HepG2 (cell line): Measurements from ENCODE around the gene FUT8. TPM values are rescaled to one million over a fixed set of nuclear protein-coding genes. Genes with fewer than 3 reads are reported as not detected.

Source experiments
- ATAC-seq: fragments of 200-7000 bp; cut with Tn5 transposase; 3 replicates; pipeline ENCODE4 v1.9.1; 2020; ENCODE audit warnings: mild to moderate bottlenecking, moderate library complexity
- BruUV-seq: library from RNA; stranded (reverse); fragments of 400-500 nt; replicated peaks from 2 replicates; lab custom pipeline; 2021; lab: Mats Ljungman, UMichigan
- CTCF ChIA-PET: fragments of 300-600 bp; formaldehyde crosslinking; extraction: SDS; loops from one replicate; lab custom pipeline; 2021; ENCODE audit warnings: low total read pairs, inconsistent platforms, low intra/inter-chr PET ratio; lab: Yijun Ruan, JAX
- POLR2A ChIA-PET: fragments of 350-600 bp; sonication (Branson Sonifier 250); formaldehyde crosslinking; loops from one replicate; lab custom pipeline; 2020; ENCODE audit warnings: antibody characterized with exemption, inconsistent platforms; lab: Yijun Ruan, JAX
- DNase-seq: peaks from one replicate; pipeline ENCODE4 v3.0.0-alpha.2; 2015; ENCODE audit warnings: low spot score
- FAIRE-seq: peaks from 3 replicates; lab custom pipeline; 2011; peaks lifted over from hg19 to GRCh38; lab: Jason Lieb, UNC
- H2AFZ ChIP-seq: one replicate; pipeline ENCODE4 v1.6.1; 2011; ENCODE audit warnings: low read length, inconsistent platforms
- H3K27ac ChIP-seq: fragments of 300-600 bp; 3 replicates; pipeline ENCODE4 v1.8.0; 2011; ENCODE audit warnings: mixed run types, mild to moderate bottlenecking, mixed read lengths, low read length, inconsistent platforms; ENCODE audit not compliant: insufficient read depth; ENCODE audit errors: extremely low read length
- H3K27me3 ChIP-seq, 2 experiments: fragments of 200-600 bp in 1 of 2; 2 replicates in 1 of 2; 3 replicates in 1 of 2; pipeline versions ENCODE4 v1.6.0 to v1.8.0; 2011; ENCODE audit warnings: low read length in 2 of 2, mild to moderate bottlenecking in 2 of 2, moderate library complexity in 2 of 2, inconsistent platforms in 1 of 2; ENCODE audit not compliant: insufficient read depth in 2 of 2, control insufficient read depth in 1 of 2
- H3K36me3 ChIP-seq, 2 experiments: fragments of 200-600 bp in 1 of 2; replicated peaks in 1 of 2; 2 replicates in 1 of 2; 3 replicates in 1 of 2; pipeline versions ENCODE4 v1.5.1 to v1.8.0; 2011; ENCODE audit warnings: low read length in 2 of 2, inconsistent platforms in 1 of 2; ENCODE audit not compliant: insufficient read depth in 2 of 2, control insufficient read depth in 1 of 2
- H3K4me1 ChIP-seq: 2 replicates; pipeline ENCODE4 v1.5.1; 2012; ENCODE audit warnings: low read length, inconsistent platforms; ENCODE audit not compliant: insufficient read depth
- H3K4me2 ChIP-seq: 2 replicates; pipeline ENCODE4 v1.6.0; 2011; ENCODE audit warnings: low read depth, low read length, inconsistent platforms
- H3K4me3 ChIP-seq, 3 experiments: fragments of 200-600 bp in 1 of 3; sonication (generic), shearing (Covaris generic) in 1 of 3; replicated peaks in 1 of 3; 2 replicates each; pipeline ENCODE4 v1.5.1; 2011 to 2016; ENCODE audit warnings: low read length in 3 of 3, inconsistent platforms in 2 of 3, low read depth in 2 of 3, mild to moderate bottlenecking in 2 of 3, control low read depth in 1 of 3, mixed read lengths in 1 of 3; ENCODE audit not compliant: insufficient read depth in 1 of 3
- H3K79me2 ChIP-seq: one replicate; pipeline ENCODE4 v1.6.1; 2011; ENCODE audit warnings: low read length, inconsistent platforms; ENCODE audit not compliant: insufficient read depth
- H3K9ac ChIP-seq: 2 replicates; pipeline ENCODE4 v1.6.0; 2011; ENCODE audit warnings: mild to moderate bottlenecking, low read depth, low read length, inconsistent platforms; ENCODE audit not compliant: insufficient read depth
- H3K9me3 ChIP-seq: 2 replicates; pipeline ENCODE4 v1.5.1; 2012; ENCODE audit warnings: mild to moderate bottlenecking, low read length
- H4K20me1 ChIP-seq: 2 replicates; pipeline ENCODE4 v1.6.0; 2011; ENCODE audit warnings: inconsistent platforms, mild to moderate bottlenecking, low read length, moderate library complexity; ENCODE audit not compliant: insufficient read depth
- BRCA1 ChIP-seq: sonication (generic); formaldehyde crosslinking; IDR thresholded peaks from 2 replicates; pipeline ENCODE4 v1.4.0; 2020; ENCODE audit warnings: missing genetic modification reagents
- HOXA9 ChIP-seq: sonication (generic); formaldehyde crosslinking; IDR thresholded peaks from 2 replicates; pipeline ENCODE4 v1.8.1; 2022; ENCODE audit warnings: missing genetic modification reagents, mild to moderate bottlenecking, moderate library complexity, borderline replicate concordance
- ISX ChIP-seq: sonication (generic); formaldehyde crosslinking; conservative IDR thresholded peaks from 2 replicates; pipeline ENCODE4 v1.5.0; 2020; ENCODE audit warnings: missing genetic modification reagents
- NCOA1 ChIP-seq: sonication (generic); formaldehyde crosslinking; IDR thresholded peaks from 2 replicates; pipeline ENCODE4 v1.9.0; 2021; ENCODE audit warnings: missing genetic modification reagents
- ZFP41 ChIP-seq: sonication (generic); formaldehyde crosslinking; IDR thresholded peaks from 2 replicates; pipeline ENCODE4 v1.4.0; 2020; ENCODE audit warnings: mild to moderate bottlenecking, missing genetic modification reagents, borderline replicate concordance
- ZNF33A ChIP-seq: sonication (generic); formaldehyde crosslinking; IDR thresholded peaks from 2 replicates; pipeline ENCODE4 v1.5.1; 2020; ENCODE audit warnings: missing genetic modification reagents, mild to moderate bottlenecking, moderate library complexity, borderline replicate concordance
- ZNF768 ChIP-seq: sonication (generic); formaldehyde crosslinking; IDR thresholded peaks from 2 replicates; pipeline ENCODE4 v1.4.0; 2020; ENCODE audit warnings: missing genetic modification reagents
- ZNF777 ChIP-seq: sonication (generic); formaldehyde crosslinking; IDR thresholded peaks from 2 replicates; pipeline ENCODE4 v1.4.0; 2020; ENCODE audit warnings: missing genetic modification reagents
- ZSCAN30 ChIP-seq: sonication (generic); formaldehyde crosslinking; IDR thresholded peaks from 2 replicates; pipeline ENCODE4 v1.5.0; 2020; ENCODE audit warnings: mild to moderate bottlenecking, missing genetic modification reagents
- WGBS: methylation state at CpG from one replicate; pipeline ENCODE4 v1.1.6; 2017; ENCODE audit warnings: low lambda C conversion rate; 5-methylcytosine and 5-hydroxymethylcytosine counted together
- in situ Hi-C: cut with HindIII; loops from 2 replicates; pipeline ENCODE4 v1.10.0; 2017; ENCODE audit warnings: low pct_unique_long_range_greater_than_20kb; ENCODE audit not compliant: extremely low pct_ligation_motif_present
- intact Hi-C: fragments of 100-400 bp; cut with micrococcal nuclease; formaldehyde crosslinking; loops from one replicate; pipeline ENCODE4 v1.10.0; 2022; ENCODE audit not compliant: unreplicated experiment
- polyA plus RNA-seq, 8 experiments: library from polyadenylated mRNA; depleted of rRNA in 3 of 8; stranded (reverse) in 7 of 8; unstranded in 1 of 8; fragments of >200 nt; fragmentation: Illumina TruSeq in 4 of 8; extraction: Trizol in 4 of 8; gene quantifications; 2 replicates each; pipeline versions ENCODE4 v1.2.1 to v1.2.3, GENCODE V29; 2011 to 2016; ENCODE audit warnings: low read depth in 4 of 8, missing spikeins in 1 of 8, mixed read lengths in 1 of 8; ENCODE audit not compliant: insufficient read depth in 1 of 8
- total RNA-seq, 5 experiments: library from RNA; depleted of rRNA; stranded (reverse); fragments of >200 nt; fragmentation: Illumina TruSeq; extraction: Trizol; gene quantifications; 2 replicates each; pipeline ENCODE4 v1.2.3, GENCODE V29; 2016; ENCODE audit warnings: low read depth in 1 of 5
- TF ChIP-seq, protein P1 (sequence below): IDR thresholded peaks from 2 replicates; pipeline ENCODE4 v1.6.1; 2016; ENCODE audit warnings: mild to moderate bottlenecking
- TF ChIP-seq, protein P2 (sequence below): fragments of 450-650 bp; IDR thresholded peaks from 2 replicates; pipeline ENCODE4 v1.6.1; 2016

The FUT8 gene
- total and polyA plus RNA-seq, 2 of the 13 experiments (the other 11 are each of a cell fraction or from before 2014, with no cell fraction given) = 9.3 to 17.5 TPM

GRCh38 chr14:65440230-65440629, 27.7 kb downstream of the FUT8 start:
- H2AFZ ChIP-seq = no peak overlapping the region
- H3K4me2 ChIP-seq = no peak overlapping the region
- H3K27ac ChIP-seq = no peak overlapping the region
- no peaks in the 10 kb centered on the region for H3K9me3 ChIP-seq
- ChIA-PET POLR2A (no interaction called here), CTCF (no interaction called here)
- in situ Hi-C loops = no loop called here
- no peak for TF ChIP-seq ZNF768 (CRISPR knock-in tag)
- TF ChIP-seq ZNF33A (CRISPR knock-in tag) = no peak
- no peak for TF ChIP-seq ZFP41 (CRISPR knock-in tag)
- no peak for TF ChIP-seq HOXA9 (CRISPR knock-in tag)
- TF ChIP-seq BRCA1 (CRISPR knock-in tag) = no peak
- no peak for TF ChIP-seq NCOA1
- TF ChIP-seq, protein P1, sequence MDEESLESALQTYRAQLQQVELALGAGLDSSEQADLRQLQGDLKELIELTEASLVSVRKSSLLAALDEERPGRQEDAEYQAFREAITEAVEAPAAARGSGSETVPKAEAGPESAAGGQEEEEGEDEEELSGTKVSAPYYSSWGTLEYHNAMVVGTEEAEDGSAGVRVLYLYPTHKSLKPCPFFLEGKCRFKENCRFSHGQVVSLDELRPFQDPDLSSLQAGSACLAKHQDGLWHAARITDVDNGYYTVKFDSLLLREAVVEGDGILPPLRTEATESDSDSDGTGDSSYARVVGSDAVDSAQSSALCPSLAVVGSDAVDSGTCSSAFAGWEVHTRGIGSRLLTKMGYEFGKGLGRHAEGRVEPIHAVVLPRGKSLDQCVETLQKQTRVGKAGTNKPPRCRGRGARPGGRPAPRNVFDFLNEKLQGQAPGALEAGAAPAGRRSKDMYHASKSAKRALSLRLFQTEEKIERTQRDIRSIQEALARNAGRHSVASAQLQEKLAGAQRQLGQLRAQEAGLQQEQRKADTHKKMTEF (CRISPR knock-in tag) = no peak
- no peak for TF ChIP-seq ISX (CRISPR knock-in tag)
- no peak for DNase-seq
- no peak for FAIRE-seq
- ATAC-seq = no peak
- WGBS = 85% methylated on average over 1 of the region's 1 CpG
- no peak overlapping the region for H3K9ac ChIP-seq
- H3K36me3 ChIP-seq = no peaks in the 10 kb centered on the region
- H3K79me2 ChIP-seq = no peaks in the 10 kb centered on the region
- H3K27me3 ChIP-seq = no peaks in the 10 kb centered on the region
- no peaks in the 10 kb centered on the region for H4K20me1 ChIP-seq
- H3K4me1 ChIP-seq = no peaks in the 10 kb centered on the region
- intact Hi-C loops = no loop called here
- no TSS peak for BruUV-seq
- no peak overlapping the region for H3K4me3 ChIP-seq

- in situ Hi-C loops (no loop called here), intact Hi-C loops (no loop called here)
- H3K9ac ChIP-seq = no peak overlapping the region
- no peaks in the 10 kb centered on the region for H3K36me3 ChIP-seq
- no peak for FAIRE-seq
- H3K27ac ChIP-seq = no peak overlapping the region
- no peak for TF ChIP-seq ZSCAN30 (CRISPR knock-in tag)
- no peak for TF ChIP-seq ZNF777
- TF ChIP-seq, protein P2, sequence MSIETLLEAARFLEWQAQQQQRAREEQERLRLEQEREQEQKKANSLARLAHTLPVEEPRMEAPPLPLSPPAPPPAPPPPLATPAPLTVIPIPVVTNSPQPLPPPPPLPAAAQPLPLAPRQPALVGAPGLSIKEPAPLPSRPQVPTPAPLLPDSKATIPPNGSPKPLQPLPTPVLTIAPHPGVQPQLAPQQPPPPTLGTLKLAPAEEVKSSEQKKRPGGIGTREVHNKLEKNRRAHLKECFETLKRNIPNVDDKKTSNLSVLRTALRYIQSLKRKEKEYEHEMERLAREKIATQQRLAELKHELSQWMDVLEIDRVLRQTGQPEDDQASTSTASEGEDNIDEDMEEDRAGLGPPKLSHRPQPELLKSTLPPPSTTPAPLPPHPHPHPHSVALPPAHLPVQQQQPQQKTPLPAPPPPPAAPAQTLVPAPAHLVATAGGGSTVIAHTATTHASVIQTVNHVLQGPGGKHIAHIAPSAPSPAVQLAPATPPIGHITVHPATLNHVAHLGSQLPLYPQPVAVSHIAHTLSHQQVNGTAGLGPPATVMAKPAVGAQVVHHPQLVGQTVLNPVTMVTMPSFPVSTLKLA = no peak
- no TSS peak for BruUV-seq
- no peaks in the 10 kb centered on the region for H3K79me2 ChIP-seq
- no peak overlapping the region for H3K4me3 ChIP-seq
- no peak overlapping the region for H3K4me2 ChIP-seq
- no peak for DNase-seq
- H3K4me1 ChIP-seq = no peaks in the 10 kb centered on the region
- H2AFZ ChIP-seq = no peak overlapping the region
- ChIA-PET POLR2A (no interaction called here), CTCF (no interaction called here)
- 97% methylated on average over 1 of the region's 1 CpG for WGBS
- H3K9me3 ChIP-seq = no peaks in the 10 kb centered on the region
- no peaks in the 10 kb centered on the region for H4K20me1 ChIP-seq
- H3K27me3 ChIP-seq = no peaks in the 10 kb centered on the region
- no peak for ATAC-seq
Observed at GRCh38 chr14:65444230-65444629, 31.7 kb downstream of the FUT8 start.
